HG03108 (cell line): ENCODE data around the gene BCAR3.

Experiments
- ATAC-seq: cut with Tn5 transposase; IDR thresholded peaks from one replicate; pipeline ENCODE4 v1.9.1; 2021; ENCODE audit warnings: moderate library complexity; ENCODE audit not compliant: unreplicated experiment

The BCAR3 gene

DNA sequence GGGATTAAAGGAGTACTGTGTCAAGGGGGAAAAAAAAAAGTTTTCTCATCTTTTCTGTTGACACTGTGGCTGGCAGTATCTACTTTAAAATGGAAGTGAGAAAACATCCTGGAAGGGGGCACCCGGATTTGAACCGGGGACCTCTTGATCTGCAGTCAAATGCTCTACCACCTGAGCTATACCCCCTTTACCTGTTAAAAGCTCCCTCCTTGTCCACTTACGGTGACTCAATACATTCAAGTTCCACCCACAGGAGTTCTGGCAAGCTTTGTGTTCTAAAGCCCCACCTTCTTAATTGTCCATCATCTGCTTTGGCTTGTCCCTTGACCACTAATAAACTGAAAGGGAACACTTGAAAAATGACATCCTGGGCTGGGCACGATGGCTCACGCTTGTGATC lies 165.5 kb downstream of the BCAR3 start:
- ATAC-seq = no peak
